CD4-positive, alpha-beta T cell treated with Interleukin-17A for 4 hours (primary cell): ENCODE measurements around the gene ERCC2.
"Not testable (repeated sequence)": the region's sequence is repeated elsewhere in the genome, so short reads cannot be mapped to it uniquely, and the experiment has no call there.

Source experiments
- DNase-seq: peaks from one replicate; pipeline ENCODE4 v3.0.0-alpha.2; 2020; ENCODE audit warnings: mixed read lengths

The ERCC2 gene

GRCh38 chr19:45370410-45371204 is at the start of gene ERCC2:
Gene ERCC2, minus strand, starts transcription at chr19:45370573. Its CDS starts 33 bp downstream, at chr19:45370540.
- peak; percentile 99 for DNase-seq

- DNase-seq: no peak
These were observed 49.5 kb upstream of the ERCC2 start for GRCh38 chr19:45419895-45420294.

GRCh38 chr19:45419396-45419795 is 49.0 kb upstream of the ERCC2 start:
- DNase-seq: peak; percentile 25

GRCh38 chr19:45418802-45419201 is 48.4 kb upstream of the ERCC2 start:
- no peak for DNase-seq

GRCh38 chr19:45417151-45417550 is 46.8 kb upstream of the ERCC2 start:
- no peak for DNase-seq

GRCh38 chr19:45414468-45414867 is 44.1 kb upstream of the ERCC2 start:
- DNase-seq: no peak

GRCh38 chr19:45413497-45413896 is 43.1 kb upstream of the ERCC2 start:
- DNase-seq: no peak

- not testable (repeated sequence) for DNase-seq
These were observed 40.0 kb upstream of the ERCC2 start for GRCh38 chr19:45410330-45410729.

GRCh38 chr19:45409557-45409920 is 39.2 kb upstream of the ERCC2 start:
- DNase-seq: no peak

- no peak for DNase-seq
These were observed 38.6 kb upstream of the ERCC2 start for GRCh38 chr19:45408830-45409556.

GRCh38 chr19:45408121-45408520 is 37.7 kb upstream of the ERCC2 start:
- no peak for DNase-seq

GRCh38 chr19:45407585-45407984 is 37.2 kb upstream of the ERCC2 start:
- DNase-seq: not testable (repeated sequence)

GRCh38 chr19:45407091-45407375 is 36.7 kb upstream of the ERCC2 start:
- DNase-seq: no peak

GRCh38 chr19:45406226-45407090 is 36.1 kb upstream of the ERCC2 start, which contains the start of gene POLR1G:
Gene POLR1G, plus strand, starts transcription at chr19:45406644. Its CDS starts 53 bp downstream, at chr19:45406697.
- DNase-seq: peak; percentile 79

- peak; percentile 86 for DNase-seq
These were observed 35.3 kb upstream of the ERCC2 start for GRCh38 chr19:45405435-45406225.

- peak; percentile 72 for DNase-seq
These were observed 34.4 kb upstream of the ERCC2 start, which contains the start of gene PPP1R13L for GRCh38 chr19:45404557-45405434. Gene PPP1R13L, minus strand, starts transcription at chr19:45405069. Its CDS starts 6,751 bp downstream, at chr19:45398318.

GRCh38 chr19:45403781-45404556 is 33.6 kb upstream of the ERCC2 start:
- peak; percentile 66 for DNase-seq

GRCh38 chr19:45403272-45403671 is 32.9 kb upstream of the ERCC2 start:
- DNase-seq: no peak

- DNase-seq: peak; percentile 57
These were observed 32.1 kb upstream of the ERCC2 start for GRCh38 chr19:45402298-45403061.

GRCh38 chr19:45401815-45402214 is 31.4 kb upstream of the ERCC2 start:
- no peak for DNase-seq
